Prostate gland (tissue), 2 donors: Measurements from ENCODE around the gene BMP7. TPM values are rescaled to one million over a fixed set of nuclear protein-coding genes. Genes with fewer than 3 reads are reported as not detected.

Experiments used
- DNase-seq: peaks from one replicate; pipeline ENCODE4 v3.0.0-alpha.2; 2019; ENCODE audit warnings: low spot score
- H3K27ac ChIP-seq, 2 donors: fragments of 200-600 bp; sonication (generic); 2 replicates each; pipeline ENCODE4 v1.5.1; 2017 to 2019
- H3K27me3 ChIP-seq: fragments of 200-600 bp; sonication (generic); replicated peaks from 2 replicates; pipeline ENCODE4 v1.5.1; 2019; ENCODE audit not compliant: insufficient read depth
- H3K36me3 ChIP-seq, 2 donors: fragments of 200-600 bp; sonication (generic); 1 replicate in 1 of 2; 2 replicates in 1 of 2; pipeline versions ENCODE4 v1.5.1 to v1.8.1; 2017 to 2019
- H3K4me1 ChIP-seq: fragments of 200-600 bp; sonication (generic); replicated peaks from 2 replicates; pipeline ENCODE4 v1.5.1; 2019
- H3K4me3 ChIP-seq, 2 donors: fragments of 200-600 bp; sonication (generic); 2 replicates each; pipeline ENCODE4 v1.5.1; 2017 to 2019
- H3K9me3 ChIP-seq: fragments of 200-600 bp; sonication (generic); 2 replicates; pipeline ENCODE4 v1.5.1; 2017
- POLR2A ChIP-seq: fragments of 450-650 bp; IDR thresholded peaks from one replicate; pipeline ENCODE4 v1.6.1; 2016; ENCODE audit warnings: antibody characterized with exemption, mild to moderate bottlenecking
- POLR2AphosphoS5 ChIP-seq: sonication (generic); formaldehyde crosslinking; IDR thresholded peaks from one replicate; pipeline ENCODE4 v1.6.1; 2017; ENCODE audit warnings: antibody characterized with exemption
- WGBS: methylation state at CpG from one replicate; pipeline ENCODE4 v1.1.5; 2018; 5-methylcytosine and 5-hydroxymethylcytosine counted together
- intact Hi-C: fragments of 100-400 bp; cut with DNase I; formaldehyde crosslinking; loops from one replicate; pipeline ENCODE4 v1.14.2; 2022
- total RNA-seq, 2 donors: library from RNA; depleted of rRNA; stranded (reverse); fragments of >200 nt; gene quantifications; one replicate each; pipeline ENCODE4 v1.1.0, GENCODE V29; 2016
- TF ChIP-seq, protein P1 (sequence below), 4 experiments: fragments of 200-600 bp in 2 of 4; fragments of 450-650 bp in 2 of 4; sonication (generic) in 2 of 4; IDR thresholded peaks; 1 replicate in 3 of 4; 2 replicates in 1 of 4; pipeline ENCODE4 v1.5.1; 2016 to 2019; ENCODE audit warnings: antibody characterized with exemption in 4 of 4, mild to moderate bottlenecking in 2 of 4, moderate library complexity in 2 of 4

BMP7 gene
- total RNA-seq, 2 donors from 2014 or later, result 10.5 to 16.8 TPM

DNA sequence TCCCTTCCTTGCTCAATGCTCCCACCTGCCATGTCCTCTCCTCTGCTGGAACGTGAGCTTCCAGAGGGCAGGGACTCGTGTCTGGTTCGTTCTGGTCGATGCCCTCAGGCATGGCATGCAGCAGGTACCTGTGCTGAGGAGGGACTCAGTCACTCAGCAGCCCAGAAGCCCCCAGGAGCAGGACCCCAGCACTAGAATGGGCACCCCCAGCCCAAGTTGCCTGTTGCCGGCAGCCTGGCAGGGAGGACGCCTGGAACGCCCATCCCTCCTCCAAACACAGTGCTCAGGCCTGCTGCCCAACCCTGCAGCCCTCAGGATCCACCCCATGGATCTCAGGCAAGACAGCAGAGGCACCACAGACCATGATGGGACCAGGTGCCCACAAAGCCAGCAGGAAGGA is 40.6 kb downstream of the BMP7 start:
- no peaks in the 10 kb centered on the region for H3K9me3 ChIP-seq
- intact Hi-C loops, result no loop called here
- no peaks in the 10 kb centered on the region for H3K27me3 ChIP-seq
- H3K36me3 ChIP-seq, result no peaks in the 10 kb centered on the region
- WGBS, result 76% methylated on average over 7 of the region's 7 CpGs
- no peak overlapping the region for H3K27ac ChIP-seq
- H3K4me3 ChIP-seq, result no peak overlapping the region
- DNase-seq, result no peak
- H3K4me1 ChIP-seq, result no peaks in the 10 kb centered on the region
- TF ChIP-seq POLR2A, result no peak
- no peak for TF ChIP-seq POLR2AphosphoS5
- TF ChIP-seq, protein P1, sequence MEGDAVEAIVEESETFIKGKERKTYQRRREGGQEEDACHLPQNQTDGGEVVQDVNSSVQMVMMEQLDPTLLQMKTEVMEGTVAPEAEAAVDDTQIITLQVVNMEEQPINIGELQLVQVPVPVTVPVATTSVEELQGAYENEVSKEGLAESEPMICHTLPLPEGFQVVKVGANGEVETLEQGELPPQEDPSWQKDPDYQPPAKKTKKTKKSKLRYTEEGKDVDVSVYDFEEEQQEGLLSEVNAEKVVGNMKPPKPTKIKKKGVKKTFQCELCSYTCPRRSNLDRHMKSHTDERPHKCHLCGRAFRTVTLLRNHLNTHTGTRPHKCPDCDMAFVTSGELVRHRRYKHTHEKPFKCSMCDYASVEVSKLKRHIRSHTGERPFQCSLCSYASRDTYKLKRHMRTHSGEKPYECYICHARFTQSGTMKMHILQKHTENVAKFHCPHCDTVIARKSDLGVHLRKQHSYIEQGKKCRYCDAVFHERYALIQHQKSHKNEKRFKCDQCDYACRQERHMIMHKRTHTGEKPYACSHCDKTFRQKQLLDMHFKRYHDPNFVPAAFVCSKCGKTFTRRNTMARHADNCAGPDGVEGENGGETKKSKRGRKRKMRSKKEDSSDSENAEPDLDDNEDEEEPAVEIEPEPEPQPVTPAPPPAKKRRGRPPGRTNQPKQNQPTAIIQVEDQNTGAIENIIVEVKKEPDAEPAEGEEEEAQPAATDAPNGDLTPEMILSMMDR (IDR thresholded peaks at IDR 0.05), result no peak

DNA sequence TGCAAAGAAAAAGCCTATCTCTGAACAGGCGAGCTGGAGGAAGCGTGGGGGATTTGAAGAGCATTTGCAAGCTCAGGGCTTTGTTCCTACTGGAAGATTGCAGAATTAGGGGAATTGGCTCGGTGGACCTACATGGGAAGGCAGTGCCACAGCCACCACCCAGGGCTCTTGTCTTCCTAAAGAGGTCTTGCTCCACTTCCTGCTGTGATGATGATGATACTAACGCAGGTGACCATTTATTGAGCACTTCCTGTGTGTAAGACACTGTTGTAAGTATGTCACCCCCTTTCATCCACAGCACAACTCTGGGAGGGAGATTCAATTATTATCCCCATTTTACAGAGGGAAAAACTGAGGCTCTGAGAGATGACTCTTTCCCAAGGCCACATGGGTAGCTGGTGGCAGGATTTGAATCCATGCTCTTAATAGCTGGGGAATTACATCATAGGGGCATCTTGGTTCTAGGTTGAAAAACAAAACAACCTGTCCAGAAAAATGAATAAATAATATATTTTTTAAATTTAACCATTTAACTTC is 41.2 kb downstream of the BMP7 start:
- Histone ChIP-seq H3K4me3 (no peak overlapping the region), H3K27ac (no peak overlapping the region), H3K36me3 (no peaks in the 10 kb centered on the region), H3K9me3 (no peaks in the 10 kb centered on the region), H3K27me3 (no peaks in the 10 kb centered on the region), H3K4me1 (no peaks in the 10 kb centered on the region)
- no peak for DNase-seq
- 79% methylated on average over 4 of the region's 4 CpGs for WGBS
- intact Hi-C loops, result no loop called here
- no peak for TF ChIP-seq POLR2A
- TF ChIP-seq, protein P1 (IDR thresholded peaks at IDR 0.05), result no peak
- TF ChIP-seq POLR2AphosphoS5, result no peak

DNA sequence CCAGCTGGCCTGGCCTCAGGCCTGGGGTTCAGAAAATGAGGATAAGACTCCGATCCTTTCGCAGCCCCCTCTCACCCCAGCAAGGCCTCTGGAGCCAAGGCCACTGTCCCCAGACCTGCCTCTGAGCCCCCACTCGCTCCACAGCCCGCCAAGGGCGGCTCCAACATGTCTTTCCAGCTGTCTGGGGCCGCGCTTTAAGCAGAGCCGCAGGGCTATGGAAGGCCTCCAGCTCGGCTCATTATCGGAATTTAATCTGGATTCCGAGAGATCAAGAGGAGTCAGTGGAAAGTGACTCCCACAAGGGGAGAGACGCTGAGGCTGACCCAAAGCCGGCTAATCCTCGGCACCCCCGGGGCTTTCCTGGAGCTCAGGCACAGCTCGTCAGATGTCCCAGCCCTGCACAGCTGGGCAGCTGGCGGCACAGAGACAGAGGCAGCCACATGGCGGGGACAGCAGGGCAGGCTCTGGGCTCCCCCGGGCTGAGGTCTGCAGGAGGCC is 41.8 kb downstream of the BMP7 start:
- H3K27ac ChIP-seq, result no peak overlapping the region
- H3K4me1 ChIP-seq, result no peaks in the 10 kb centered on the region
- TF ChIP-seq, protein P1 (IDR thresholded peaks at IDR 0.05), result no peak
- TF ChIP-seq POLR2AphosphoS5, result no peak
- no peak for TF ChIP-seq POLR2A
- H3K36me3 ChIP-seq, result no peaks in the 10 kb centered on the region
- no peak for DNase-seq
- H3K4me3 ChIP-seq, result no peak overlapping the region
- WGBS, result 43% methylated on average over 19 of the region's 19 CpGs
- no peaks in the 10 kb centered on the region for H3K9me3 ChIP-seq
- H3K27me3 ChIP-seq, result no peaks in the 10 kb centered on the region
- intact Hi-C loops, result no loop called here

DNA sequence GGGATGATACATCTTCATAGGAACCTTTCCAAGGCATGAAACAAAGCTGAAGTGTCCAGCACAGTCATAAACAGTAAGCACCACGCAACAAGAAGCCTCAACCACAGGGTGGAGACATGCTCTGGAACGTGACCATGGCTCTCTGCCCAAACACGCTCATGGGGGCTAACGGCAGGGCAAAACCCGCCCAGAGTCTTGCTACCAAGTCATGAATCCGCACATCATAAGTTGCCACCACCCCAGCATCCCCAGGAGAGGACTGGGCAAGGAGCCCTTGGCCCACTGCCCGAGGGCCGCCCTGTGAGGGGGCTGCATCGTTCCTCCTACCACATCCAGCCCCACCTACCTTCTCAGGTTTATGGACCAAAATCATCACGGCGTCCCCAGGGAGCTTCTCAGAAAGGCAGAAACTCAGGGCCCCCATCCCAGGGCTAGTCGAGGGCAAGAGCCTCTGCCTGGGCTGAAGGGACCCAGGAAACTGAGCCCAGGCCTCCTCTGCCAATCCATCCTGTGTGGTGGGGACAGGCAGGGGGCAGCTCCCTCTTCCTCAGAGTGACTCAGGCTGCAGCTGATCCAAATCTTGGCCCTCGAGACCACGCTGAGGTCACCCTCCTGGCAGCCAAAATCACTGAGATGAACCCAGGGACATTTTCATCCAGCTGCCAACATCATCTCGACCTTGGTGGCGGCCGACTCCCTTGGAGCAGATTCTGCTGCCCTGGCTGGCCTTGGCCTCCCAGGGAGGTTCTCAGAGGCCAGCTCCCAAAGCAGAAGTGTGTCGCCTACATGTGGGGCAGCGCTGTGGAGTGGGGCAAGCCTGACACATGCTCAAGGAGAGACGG is 42.6 kb downstream of the BMP7 start:
- WGBS, result 48% methylated on average over 20 of the region's 20 CpGs

More for the DNA sequence above, 42.6 kb downstream of the BMP7 start:
- TF ChIP-seq, protein P1 (IDR thresholded peaks at IDR 0.05), result no peak
- no peaks in the 10 kb centered on the region for H3K36me3 ChIP-seq
- intact Hi-C loops, result no loop called here
- no peak for DNase-seq
- H3K4me1 ChIP-seq, result no peaks in the 10 kb centered on the region
- H3K27me3 ChIP-seq, result no peaks in the 10 kb centered on the region
- H3K9me3 ChIP-seq, result no peaks in the 10 kb centered on the region
- H3K27ac ChIP-seq, result no peak overlapping the region
- H3K4me3 ChIP-seq, result no peak overlapping the region
